Kidney glomerular epithelial cell (primary cell): ENCODE results near the gene ESR1.

ENCODE experiments used
- DNase-seq: peaks from one replicate; lab custom pipeline; 2025; lab: John Stamatoyannopoulos, UW

The ESR1 gene

DNA sequence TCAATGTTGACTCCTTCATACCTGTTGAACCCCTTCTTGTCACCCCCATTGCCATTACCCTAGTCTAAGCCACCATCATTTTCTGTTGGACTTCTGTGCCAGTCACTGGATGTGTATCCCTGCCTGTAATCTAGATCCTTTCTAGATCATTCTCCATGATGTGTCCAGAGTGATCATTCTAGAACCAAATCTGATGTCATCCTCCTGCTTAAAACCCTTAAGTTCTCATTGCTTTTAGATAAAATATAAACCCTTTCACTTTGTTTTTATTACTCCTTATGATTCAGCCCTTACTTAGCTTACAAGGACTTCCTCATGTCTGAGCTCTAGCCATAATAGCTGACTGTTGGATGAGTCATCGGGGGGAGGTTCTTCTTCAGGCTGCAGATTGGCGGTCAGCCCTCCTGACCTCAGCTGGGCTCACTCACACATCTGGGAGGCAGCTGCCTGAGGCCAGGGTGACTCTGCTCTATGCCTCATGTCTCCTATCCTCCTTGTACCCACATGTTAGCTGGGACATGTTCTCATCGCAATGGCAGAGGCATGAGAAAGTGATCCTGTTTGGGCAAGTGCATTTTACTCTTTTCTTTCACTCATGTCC lies 287.6 kb downstream of the ESR1 start:
- peak; percentile 95 for DNase-seq

DNA sequence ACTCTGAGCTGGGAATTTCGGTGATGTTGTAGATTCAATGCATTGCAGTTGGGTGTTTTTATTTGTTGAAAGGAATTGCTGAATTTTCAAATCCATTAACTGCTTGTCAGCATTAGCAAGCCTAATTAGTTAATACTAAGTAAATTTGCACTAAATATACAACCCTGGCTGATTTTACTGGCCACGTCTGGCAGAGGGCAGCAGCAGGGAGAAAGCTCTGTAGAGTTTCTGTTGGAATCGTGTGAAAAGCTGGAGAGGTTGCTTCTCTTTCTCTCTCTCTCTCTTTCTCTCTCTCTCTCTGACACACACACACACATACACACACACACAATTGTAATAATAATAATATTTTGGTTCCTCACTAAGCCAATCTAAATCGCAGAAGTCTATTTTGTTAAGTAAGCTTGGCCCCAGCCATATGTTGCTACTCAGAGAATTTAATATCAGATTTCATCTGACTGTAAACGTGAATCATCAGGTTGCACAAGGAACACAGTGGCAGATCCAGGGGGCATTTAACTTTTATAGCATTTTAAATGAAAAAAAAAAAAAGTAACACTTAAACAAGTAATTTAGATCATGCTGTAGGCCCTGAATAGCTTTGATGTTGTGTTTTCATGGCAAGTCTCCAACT lies 289.5 kb downstream of the ESR1 start:
- DNase-seq, result no peak

DNA sequence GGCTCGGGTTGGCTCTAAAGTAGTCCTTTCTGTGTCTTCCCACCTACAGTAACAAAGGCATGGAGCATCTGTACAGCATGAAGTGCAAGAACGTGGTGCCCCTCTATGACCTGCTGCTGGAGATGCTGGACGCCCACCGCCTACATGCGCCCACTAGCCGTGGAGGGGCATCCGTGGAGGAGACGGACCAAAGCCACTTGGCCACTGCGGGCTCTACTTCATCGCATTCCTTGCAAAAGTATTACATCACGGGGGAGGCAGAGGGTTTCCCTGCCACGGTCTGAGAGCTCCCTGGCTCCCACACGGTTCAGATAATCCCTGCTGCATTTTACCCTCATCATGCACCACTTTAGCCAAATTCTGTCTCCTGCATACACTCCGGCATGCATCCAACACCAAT lies 291.2 kb downstream of the ESR1 start:
- DNase-seq, result no peak

DNA sequence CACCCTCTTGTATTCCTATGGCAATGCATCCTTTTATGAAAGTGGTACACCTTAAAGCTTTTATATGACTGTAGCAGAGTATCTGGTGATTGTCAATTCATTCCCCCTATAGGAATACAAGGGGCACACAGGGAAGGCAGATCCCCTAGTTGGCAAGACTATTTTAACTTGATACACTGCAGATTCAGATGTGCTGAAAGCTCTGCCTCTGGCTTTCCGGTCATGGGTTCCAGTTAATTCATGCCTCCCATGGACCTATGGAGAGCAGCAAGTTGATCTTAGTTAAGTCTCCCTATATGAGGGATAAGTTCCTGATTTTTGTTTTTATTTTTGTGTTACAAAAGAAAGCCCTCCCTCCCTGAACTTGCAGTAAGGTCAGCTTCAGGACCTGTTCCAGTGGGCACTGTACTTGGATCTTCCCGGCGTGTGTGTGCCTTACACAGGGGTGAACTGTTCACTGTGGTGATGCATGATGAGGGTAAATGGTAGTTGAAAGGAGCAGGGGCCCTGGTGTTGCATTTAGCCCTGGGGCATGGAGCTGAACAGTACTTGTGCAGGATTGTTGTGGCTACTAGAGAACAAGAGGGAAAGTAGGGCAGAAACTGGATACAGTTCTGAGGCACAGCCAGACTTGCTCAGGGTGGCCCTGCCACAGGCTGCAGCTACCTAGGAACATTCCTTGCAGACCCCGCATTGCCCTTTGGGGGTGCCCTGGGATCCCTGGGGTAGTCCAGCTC lies 292.1 kb downstream of the ESR1 start:
- no peak for DNase-seq

DNA sequence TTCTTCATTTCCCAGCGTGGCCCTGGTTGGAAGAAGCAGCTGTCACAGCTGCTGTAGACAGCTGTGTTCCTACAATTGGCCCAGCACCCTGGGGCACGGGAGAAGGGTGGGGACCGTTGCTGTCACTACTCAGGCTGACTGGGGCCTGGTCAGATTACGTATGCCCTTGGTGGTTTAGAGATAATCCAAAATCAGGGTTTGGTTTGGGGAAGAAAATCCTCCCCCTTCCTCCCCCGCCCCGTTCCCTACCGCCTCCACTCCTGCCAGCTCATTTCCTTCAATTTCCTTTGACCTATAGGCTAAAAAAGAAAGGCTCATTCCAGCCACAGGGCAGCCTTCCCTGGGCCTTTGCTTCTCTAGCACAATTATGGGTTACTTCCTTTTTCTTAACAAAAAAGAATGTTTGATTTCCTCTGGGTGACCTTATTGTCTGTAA lies 292.7 kb downstream of the ESR1 start:
- no peak for DNase-seq

DNA sequence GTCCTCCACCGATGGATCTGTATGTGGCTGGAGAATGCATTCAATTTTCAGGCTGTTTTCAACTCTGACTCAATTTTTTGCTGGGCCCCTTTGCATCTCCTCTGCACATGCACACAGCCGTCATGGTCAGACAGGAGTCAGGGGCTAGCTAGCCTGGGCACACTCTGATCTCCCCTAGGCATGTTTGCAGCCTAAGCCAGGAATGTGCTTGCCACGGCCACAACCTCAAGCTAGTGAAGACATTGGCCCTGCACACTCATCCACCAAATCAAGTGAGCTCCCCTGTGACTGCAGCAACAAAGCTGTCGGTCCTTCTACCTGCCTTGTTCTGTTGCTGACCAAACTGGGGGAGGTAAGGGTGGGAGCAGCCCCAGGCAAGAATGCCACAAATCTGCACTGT lies 300.5 kb downstream of the ESR1 start:
- no peak for DNase-seq

DNA sequence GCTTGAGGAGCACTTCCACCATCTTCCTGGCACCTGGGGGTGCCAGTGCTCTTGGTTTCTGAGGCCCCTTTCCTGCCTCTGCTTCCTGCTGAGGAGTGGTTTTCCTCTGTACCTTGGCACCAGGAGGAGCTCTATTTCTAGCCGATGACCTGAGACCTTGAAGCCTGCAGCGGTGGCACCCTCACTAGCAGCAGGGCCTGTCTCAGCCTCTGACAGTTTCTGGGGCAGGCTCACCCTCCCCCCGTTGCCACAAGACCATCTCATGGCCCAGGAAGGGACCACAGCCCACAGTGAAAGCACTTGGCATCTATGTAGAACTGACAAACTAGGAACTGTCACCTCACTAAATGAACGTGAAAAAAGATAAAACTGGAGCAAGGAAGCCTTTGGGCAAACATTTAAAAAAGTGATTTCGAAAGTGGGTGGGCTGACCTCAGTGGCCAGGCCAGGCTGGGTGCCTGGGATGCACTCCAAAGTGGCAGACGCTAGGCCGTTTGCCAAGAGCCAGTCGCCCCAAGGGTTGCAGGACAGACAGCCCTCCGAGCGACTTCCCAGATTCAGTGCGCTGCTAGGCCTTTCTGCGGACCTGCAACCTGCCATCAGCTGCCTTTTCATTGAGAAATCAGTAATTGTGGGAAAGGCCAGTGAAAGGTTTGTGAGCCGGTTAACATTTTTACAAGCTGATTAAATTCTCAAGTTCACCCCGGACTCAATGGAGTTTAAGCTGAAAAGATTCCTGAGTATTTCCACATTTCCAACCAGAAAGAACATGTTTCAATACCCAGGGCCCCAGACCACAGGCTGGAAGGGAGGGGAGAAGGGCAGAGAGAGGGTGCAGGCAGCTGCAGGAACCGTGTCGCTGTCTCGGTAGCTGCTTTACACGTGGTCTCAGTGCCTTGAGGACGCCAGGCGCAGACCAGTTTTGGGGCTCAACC lies 303.7 kb downstream of the ESR1 start:
- DNase-seq, result no peak

DNA sequence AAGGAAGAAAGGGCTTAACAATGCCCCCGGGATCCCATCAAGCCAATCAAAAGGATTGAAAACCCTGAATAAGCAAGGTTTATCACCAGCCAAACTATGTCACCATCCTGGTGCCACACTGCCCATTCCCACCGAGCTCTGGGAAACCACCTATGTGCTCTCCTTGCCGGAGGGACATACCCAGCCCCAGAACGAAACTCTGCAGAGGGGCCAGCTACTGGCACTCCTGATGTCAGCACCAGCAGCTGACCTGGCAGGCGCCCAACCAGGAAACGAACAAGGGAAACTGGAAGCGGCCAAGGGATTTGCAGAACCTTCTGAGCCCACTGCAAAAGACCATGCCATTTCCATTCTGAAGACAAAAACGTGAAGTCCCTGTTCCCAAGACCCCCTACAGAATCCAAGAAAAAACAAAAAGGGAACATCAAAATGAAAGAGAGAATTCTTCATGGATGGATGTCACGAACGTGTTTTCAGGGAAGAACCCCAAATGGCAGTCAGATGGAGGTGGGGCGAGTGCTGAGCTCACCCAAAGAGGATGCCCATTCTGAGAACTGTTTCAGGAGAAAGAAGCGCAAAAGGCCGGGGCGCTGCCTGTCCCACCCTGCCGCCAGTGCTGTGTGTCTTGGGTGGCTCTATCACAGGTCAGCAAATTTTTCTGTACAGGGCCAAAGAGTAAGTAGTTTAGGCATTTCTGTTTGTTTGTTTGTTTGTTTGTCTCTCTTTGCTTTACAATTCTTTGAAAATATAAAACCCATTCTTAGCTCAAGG lies 305.2 kb downstream of the ESR1 start:
- DNase-seq, result no peak

DNA sequence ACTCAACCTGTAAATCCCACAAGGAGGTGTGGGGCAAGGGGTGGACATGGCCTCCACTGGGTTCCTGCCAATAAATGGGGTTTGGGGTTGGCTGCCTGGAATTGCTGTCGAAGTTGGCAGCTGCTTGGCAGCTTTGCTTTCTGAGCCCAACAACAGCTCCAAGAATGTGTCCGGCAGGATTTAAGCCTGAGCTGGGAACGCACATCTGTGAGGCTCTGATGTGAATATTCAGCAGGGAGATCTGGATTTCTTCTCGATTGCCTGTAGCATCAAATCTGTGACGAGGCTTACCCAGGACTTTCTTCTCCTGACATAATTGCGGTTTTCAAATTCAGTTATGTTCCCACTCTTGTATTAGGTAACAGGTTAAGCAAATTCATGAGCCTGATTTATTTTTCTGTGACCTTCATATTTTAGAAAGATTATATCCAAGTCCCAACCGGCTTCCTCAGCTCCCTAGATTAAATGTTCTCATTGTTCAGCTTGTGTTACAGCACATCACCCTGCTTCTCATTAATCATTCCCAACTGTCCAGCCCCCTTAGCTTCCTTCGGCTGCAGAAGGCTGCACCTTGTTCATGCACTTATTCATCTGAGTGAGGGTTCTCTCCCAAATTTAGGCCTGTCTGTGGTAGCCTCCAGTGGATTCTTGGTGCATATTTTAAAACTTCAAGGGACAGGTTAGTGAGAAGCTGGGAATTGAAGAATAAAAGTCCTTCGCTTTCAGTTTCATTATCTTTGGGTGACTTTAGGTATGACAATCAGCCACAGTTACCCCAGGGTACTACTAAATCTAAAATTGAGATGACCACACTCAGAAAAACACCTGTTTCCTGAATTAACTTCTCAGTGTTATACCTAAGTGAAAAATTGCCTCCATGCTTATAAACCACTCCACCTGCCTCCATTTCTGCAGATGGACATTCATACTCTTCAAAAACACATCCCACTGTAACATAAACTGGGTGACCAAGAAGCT lies 310.0 kb downstream of the ESR1 start:
- DNase-seq, result no peak

DNA sequence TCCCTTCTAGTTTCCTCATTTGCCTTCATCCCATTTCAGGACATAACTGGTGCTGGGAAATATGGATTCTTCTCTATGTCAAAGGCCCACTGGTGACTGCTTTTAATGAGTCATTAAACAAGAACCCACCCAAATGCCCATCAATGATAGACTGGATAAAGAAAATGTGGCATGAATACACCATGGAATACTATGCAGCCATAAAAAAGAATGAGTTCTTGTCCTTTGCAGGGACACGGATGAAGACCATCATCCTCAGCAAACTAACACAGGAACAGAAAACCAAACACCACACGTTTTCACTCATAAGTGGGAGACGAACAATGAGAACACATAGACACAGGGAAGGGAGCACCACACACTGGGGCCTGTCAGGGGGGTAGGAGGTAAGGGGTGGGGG lies 310.7 kb downstream of the ESR1 start:
- DNase-seq, result no peak

DNA sequence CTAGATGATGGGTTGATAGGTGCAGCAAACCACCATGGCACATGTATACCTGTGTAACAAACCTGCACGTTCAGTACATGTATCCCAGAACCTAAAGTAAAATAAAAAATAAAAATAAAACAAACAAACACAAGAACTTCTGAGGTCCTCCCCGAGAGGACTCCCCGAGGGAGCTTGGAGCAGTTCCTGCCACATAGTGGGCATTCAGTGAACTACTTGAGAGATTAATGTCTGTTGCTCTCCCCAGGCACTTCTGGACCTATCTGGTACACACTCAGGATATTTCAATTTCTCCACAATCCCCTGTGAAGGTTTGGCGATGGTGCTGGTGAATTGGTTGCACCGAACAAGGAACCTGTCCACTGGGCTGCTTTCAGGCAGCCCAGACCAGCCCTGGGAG lies 311.2 kb downstream of the ESR1 start:
- no peak for DNase-seq

DNA sequence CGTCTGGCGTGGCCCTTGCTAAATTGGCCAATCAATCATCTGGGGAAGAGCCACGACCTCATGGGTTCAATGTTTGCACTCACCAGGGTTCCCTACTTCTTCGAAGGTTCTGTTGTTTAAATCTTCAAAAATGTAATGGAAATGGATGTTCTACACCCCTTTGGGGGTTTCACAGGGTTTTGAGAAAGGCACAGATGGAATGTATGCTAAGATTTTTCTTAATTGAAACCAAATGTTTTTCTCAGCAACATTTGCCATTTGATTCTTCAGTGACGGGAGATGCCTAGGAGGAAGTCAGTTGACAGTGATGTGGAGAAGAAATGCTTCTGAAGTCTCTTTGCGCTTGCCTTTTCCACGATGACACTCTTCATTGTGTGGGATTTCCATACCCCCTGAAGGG lies 312.3 kb downstream of the ESR1 start:
- no peak for DNase-seq

DNA sequence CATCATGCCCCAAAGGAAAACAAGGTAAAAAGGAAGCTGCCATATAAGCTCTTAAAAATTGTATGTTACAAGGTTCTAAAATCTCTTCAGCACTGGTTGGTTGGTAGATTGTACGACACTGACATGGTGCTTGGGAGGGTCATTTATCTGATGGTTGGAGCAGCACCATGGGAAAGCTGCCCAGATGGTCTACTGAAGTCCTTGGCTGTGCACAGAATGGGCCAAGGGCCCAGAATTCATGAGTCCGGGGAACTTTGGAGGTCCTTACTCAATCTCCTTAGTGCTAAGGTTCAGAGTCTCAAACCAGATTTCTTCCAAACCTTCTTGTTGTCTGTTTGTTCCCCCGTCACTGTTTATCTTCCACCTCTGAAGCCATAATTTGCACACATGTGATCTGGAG lies 314.4 kb downstream of the ESR1 start:
- no peak for DNase-seq

DNA sequence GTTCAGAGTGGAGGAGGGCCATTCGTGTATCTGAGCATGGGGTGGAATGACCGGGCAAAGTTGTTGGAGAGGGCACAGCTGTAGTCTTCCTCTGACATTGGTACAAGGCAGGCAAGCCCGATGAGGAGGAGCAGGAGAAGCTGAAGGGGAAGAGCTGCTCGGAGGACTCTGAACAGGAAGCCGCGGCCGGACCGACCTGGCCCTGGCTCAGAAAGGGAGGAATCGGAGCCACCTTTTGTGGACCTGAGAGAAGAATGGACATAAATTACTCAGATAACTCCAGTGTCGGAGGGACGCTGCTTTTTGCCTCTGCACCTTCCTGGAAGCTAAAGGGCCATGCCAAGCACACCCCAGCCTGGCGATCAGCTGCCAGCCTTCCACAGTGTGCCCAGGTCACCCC lies 315.0 kb downstream of the ESR1 start:
- DNase-seq, result no peak

DNA sequence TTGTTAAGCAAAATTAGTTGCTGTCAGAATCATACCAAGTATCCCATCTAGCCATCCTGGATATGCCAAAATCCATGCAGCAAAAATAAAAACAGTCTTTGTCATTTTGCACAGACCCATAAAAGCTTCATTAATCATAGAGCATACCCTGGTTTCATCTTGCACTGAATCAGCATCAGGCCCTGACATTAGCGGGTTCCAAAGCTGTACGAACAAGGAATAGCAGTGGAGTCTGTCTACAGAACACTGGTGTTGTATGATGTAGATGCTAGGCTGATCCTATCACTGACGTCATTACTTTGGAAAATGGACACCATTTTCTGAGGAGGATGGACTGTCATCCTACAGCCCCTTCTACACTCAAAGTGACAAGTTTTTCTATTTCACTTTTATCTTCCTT lies 315.6 kb downstream of the ESR1 start:
- DNase-seq, result no peak

DNA sequence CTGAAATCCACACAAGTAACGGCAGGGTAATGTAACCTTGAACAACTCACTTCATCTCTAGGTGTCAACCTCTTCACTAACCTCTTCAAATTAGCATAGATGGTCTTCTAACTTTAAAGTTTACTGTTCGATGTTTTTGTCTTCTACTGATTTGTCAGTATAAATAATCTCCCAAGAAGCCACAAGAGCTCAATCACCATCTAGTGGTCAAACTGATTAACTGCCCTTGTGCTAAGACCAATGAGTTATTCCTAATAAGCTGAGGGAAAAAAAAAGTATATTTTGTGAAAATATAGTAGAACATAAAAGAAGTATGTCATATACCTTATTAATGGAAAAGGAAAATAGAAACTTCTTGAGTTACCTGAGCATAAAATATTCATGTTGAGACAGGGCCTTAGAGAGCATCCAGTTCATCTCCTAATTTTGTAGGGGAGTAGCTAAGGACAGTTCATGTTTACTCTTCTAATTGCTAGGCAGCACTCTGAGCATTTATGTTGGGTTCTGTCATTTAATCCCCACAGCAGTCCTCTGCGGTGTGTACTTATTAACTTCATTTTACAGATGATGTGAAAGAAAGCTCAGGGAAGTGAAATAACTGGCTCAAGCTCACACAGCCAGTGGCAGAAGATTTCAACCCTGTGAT lies 317.1 kb downstream of the ESR1 start:
- DNase-seq, result peak; percentile 65

DNA sequence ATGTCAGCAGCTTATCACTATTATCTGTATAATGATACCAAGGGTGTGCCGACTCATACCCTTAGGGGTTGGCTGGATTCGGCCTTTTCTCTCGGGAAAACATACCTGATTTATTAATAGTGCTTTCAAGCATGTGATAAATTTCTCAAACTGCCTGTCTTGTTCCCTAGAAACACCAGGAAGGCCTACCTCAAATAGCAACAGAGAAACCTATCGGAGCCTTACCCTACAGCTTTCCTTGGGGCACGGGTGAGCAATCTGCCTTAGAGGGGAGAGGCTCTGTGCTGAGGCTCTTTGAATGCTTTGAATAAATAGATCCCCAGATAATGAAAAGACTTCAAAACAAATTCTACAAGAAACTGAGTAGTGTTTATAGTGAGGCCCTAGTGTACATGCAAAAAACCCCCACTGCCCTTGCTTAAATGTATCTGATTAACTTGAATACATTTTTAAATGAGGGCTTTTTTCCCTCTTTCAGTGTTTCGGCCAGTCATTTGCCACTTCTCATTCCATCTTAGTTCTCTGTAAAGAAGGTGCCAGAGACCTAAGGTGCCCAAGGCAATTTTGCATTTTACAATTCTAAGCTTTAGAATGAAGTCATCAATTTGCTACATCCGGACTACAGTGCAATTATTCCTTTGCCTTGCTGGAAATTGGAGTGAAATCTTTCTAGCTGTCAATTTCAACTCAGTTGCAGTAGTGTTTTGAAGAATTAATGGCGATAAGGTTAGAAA lies 320.1 kb downstream of the ESR1 start:
- no peak for DNase-seq

DNA sequence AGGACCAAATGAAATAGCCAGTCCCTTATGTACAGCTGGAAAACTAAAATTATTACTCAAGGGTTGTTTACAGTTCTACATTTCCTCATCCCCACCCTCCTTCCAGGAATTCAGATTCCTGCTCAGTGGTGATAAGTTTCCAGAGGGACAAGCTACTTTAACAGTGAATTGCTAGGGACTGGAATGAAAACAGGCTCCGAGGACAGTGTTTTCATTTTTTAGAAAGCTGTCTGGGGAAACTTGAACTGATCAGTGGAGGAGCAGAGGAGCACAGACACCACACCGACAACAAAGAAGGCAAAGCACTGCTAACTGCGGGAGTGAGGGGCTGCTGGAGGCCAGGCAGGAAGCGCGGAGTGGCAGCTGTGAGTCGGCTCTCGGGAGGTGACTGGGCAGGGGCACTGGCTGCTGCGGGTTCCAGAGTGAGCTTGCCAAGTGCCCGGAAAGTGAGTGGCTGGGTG lies 322.2 kb downstream of the ESR1 start:
- no peak for DNase-seq

DNA sequence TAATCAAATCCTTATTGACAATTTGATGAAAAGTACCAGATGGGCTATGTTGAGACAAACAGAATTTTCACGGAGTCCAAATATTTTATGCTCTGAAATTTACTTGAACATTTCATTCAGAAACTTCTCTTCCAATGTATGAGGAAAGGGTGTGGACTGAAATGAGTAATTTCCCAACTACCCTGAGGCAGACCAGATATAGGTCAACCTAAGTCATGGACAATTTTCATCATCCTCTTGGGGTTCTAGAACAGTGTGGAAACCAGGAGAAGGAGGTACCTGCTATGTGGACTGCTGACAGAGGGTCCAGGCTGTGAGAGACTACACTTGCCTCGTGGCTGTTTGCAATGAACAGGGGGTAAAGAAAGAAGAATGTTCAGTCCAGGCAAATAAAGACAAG lies 323.0 kb downstream of the ESR1 start:
- DNase-seq, result no peak
